Measurements from ENCODE around the gene MACROD2.

Gene MACROD2

GRCh38 chr20:16082051-16082550, 2086.8 kb downstream of the MACROD2 start:
- no peak overlapping the region for H3K4me3 ChIP-seq (ENCODE audit: low read depth, low read length)
- no peak for TF ChIP-seq CTCF (conservative IDR thresholded peaks at IDR 0.05; ENCODE audit: low read depth, low read length)
- DNase-seq (ENCODE audit: low read depth) = no peak

- DNase-seq (ENCODE audit: low read depth) = no peak
- no peak for TF ChIP-seq CTCF (conservative IDR thresholded peaks at IDR 0.05; ENCODE audit: low read depth, low read length)
- no peak overlapping the region for H3K4me3 ChIP-seq (ENCODE audit: low read depth, low read length)
These were observed 2088.4 kb downstream of the MACROD2 start for GRCh38 chr20:16083639-16084280.

- TF ChIP-seq CTCF (conservative IDR thresholded peaks at IDR 0.05; ENCODE audit: low read depth, low read length) = no peak
- DNase-seq (ENCODE audit: low read depth) = no peak
- H3K4me3 ChIP-seq (ENCODE audit: low read depth, low read length) = no peak overlapping the region
These were observed 2099.9 kb downstream of the MACROD2 start for GRCh38 chr20:16095226-16095625.

- TF ChIP-seq CTCF (conservative IDR thresholded peaks at IDR 0.05; ENCODE audit: low read depth, low read length) = no peak
- H3K4me3 ChIP-seq (ENCODE audit: low read depth, low read length) = no peak overlapping the region
- DNase-seq (ENCODE audit: low read depth) = no peak
These were observed 2101.5 kb downstream of the MACROD2 start for GRCh38 chr20:16096756-16097326.

- no peak for TF ChIP-seq CTCF (conservative IDR thresholded peaks at IDR 0.05; ENCODE audit: low read depth, low read length)
- H3K4me3 ChIP-seq (ENCODE audit: low read depth, low read length) = no peak overlapping the region
- no peak for DNase-seq (ENCODE audit: low read depth)
These were observed 2102.5 kb downstream of the MACROD2 start for GRCh38 chr20:16097788-16098187.

GRCh38 chr20:16098890-16099639, 2103.7 kb downstream of the MACROD2 start:
- H3K4me3 ChIP-seq (ENCODE audit: low read depth, low read length) = no peak overlapping the region
- no peak for TF ChIP-seq CTCF (conservative IDR thresholded peaks at IDR 0.05; ENCODE audit: low read depth, low read length)
- DNase-seq (ENCODE audit: low read depth) = peak; percentile 9
